Chondrocyte (in vitro differentiated cells): ENCODE measurements around the gene SULT1B1. TPM values are rescaled to one million over a fixed set of nuclear protein-coding genes. Genes with fewer than 3 reads are reported as not detected.

ENCODE experiments used
- DNase-seq: peaks from one replicate; pipeline ENCODE4 v3.0.0; 2021; ENCODE audit warnings: mixed read lengths, low spot score
- H3K27ac Mint-ChIP-seq: one replicate; pipeline ENCODE4 v1.8.0; 2021; ENCODE audit warnings: mild to moderate bottlenecking, moderate library complexity, mixed read lengths; ENCODE audit not compliant: unreplicated experiment
- H3K27me3 Mint-ChIP-seq: 2 replicates; pipeline ENCODE4 v1.8.0; 2021; ENCODE audit warnings: low read depth, mixed read lengths
- H3K36me3 Mint-ChIP-seq: 2 replicates; pipeline ENCODE4 v1.8.0; 2021; ENCODE audit warnings: low read depth, mixed read lengths
- H3K4me1 Mint-ChIP-seq: 2 replicates; pipeline ENCODE4 v1.8.0; 2021; ENCODE audit warnings: low read depth, mild to moderate bottlenecking, mixed read lengths
- H3K4me3 Mint-ChIP-seq: one replicate; pipeline ENCODE4 v1.8.0; 2021; ENCODE audit warnings: mild to moderate bottlenecking, moderate library complexity, mixed read lengths; ENCODE audit not compliant: unreplicated experiment
- H3K9me3 Mint-ChIP-seq: 2 replicates; pipeline ENCODE4 v1.8.0; 2021; ENCODE audit warnings: low read depth, mixed read lengths
- CTCF ChIP-seq: fragments of 200-600 bp; sonication (generic); IDR thresholded peaks from 2 replicates; pipeline ENCODE4 v1.5.0; 2021; ENCODE audit warnings: antibody characterized with exemption, mild to moderate bottlenecking, moderate library complexity
- total RNA-seq: library from RNA; stranded (reverse); gene quantifications from 3 replicates; pipeline ENCODE4 v1.2.1, GENCODE V29; 2021

The SULT1B1 gene
- total RNA-seq, 1 donor from 2014 or later = 0.52 TPM

DNA sequence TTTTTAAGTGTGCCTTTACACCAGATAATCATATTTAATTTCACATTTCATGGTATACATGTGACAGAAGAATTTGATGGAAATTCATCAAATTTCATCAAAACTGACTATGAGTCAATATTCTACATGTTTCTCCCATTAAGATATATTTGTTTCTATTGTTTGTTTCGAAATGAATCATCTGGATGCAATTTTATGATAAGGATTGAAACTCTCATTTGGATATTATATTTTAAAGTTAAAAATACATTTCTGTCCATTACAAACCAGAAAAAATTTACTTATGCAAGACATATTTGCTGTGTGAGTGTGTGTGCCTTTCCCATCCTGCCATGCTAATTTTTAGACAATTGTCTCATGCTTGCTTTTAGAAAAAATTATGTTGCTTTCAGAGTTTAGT, 52.2 kb downstream of the SULT1B1 start:
- Mint-ChIP-seq H3K9me3 (peaks cover 3% of the 10 kb centered on the region), H3K27ac (no peak overlapping the region), H3K27me3 (no peaks in the 10 kb centered on the region), H3K36me3 (peaks cover 1% of the 10 kb centered on the region), H3K4me1 (peaks cover 17% of the 10 kb centered on the region), H3K4me3 (no peak overlapping the region)
- no peak for DNase-seq
- no peak for TF ChIP-seq CTCF

DNA sequence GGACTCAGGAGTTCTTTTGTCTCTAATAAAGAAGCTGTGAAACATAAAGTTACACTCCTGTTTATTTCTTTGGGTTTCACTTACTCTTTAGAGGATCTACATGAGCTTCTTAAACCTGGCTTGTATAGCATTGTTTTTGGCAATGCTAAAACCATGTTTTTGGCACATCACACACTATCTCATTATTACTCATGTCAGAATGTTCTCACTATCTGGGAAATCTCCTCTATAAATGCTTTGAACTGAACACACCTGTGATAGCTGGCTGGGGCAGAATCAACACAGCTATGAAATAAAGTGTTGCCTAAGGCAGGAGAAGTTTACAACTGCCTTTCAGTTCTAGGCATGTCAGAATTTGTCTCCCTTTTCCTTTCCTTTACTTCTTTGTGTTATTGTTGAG, 52.6 kb downstream of the SULT1B1 start:
- no peak for TF ChIP-seq CTCF
- Mint-ChIP-seq H3K27me3 (no peaks in the 10 kb centered on the region), H3K36me3 (peaks cover 1% of the 10 kb centered on the region), H3K4me3 (no peak overlapping the region), H3K4me1 (peaks cover 21% of the 10 kb centered on the region), H3K9me3 (peaks cover 3% of the 10 kb centered on the region), H3K27ac (no peak overlapping the region)
- DNase-seq = no peak

DNA sequence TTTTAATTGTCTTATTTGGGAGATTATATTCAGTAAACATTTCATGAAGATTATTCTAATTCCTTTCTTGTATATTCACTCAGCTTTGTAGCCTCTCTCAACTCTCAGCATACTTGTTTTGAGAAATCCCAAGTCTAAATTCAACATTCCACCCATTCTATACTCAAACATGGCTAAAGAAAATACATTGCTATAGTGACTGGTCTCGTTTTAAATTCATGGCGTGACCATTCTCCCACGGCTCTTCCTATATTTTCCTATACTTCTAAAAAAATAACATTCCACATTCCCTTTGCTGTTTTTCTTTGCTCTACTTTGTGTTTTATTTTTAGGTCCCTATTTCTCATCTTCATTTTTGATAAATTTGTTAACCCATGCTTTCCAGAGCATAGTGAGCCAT, 58.2 kb downstream of the SULT1B1 start:
- Mint-ChIP-seq H3K36me3 (peaks cover 1% of the 10 kb centered on the region), H3K4me3 (no peak overlapping the region), H3K27me3 (no peaks in the 10 kb centered on the region), H3K27ac (peak overlapping the region; percentile 72), H3K4me1 (peaks cover 30% of the 10 kb centered on the region), H3K9me3 (peaks cover 12% of the 10 kb centered on the region)
- no peak for TF ChIP-seq CTCF
- no peak for DNase-seq

- Mint-ChIP-seq H3K36me3 (no peaks in the 10 kb centered on the region), H3K4me1 (peaks cover 30% of the 10 kb centered on the region), H3K4me3 (no peak overlapping the region), H3K27ac (peak overlapping the region; percentile 45), H3K9me3 (peaks cover 15% of the 10 kb centered on the region), H3K27me3 (no peaks in the 10 kb centered on the region)
- no peak for TF ChIP-seq CTCF
- no peak for DNase-seq
These were observed 58.7 kb downstream of the SULT1B1 start for GRCh38 chr4:69701696-69702095.

- H3K9me3 Mint-ChIP-seq = peaks cover 17% of the 10 kb centered on the region
- no peak for TF ChIP-seq CTCF
- peaks cover 2% of the 10 kb centered on the region for H3K27me3 Mint-ChIP-seq
- H3K27ac Mint-ChIP-seq = no peak overlapping the region
- no peak for DNase-seq
- H3K4me3 Mint-ChIP-seq = no peak overlapping the region
- H3K36me3 Mint-ChIP-seq = no peaks in the 10 kb centered on the region
- H3K4me1 Mint-ChIP-seq = peaks cover 15% of the 10 kb centered on the region
These were observed 62.7 kb downstream of the SULT1B1 start for GRCh38 chr4:69697536-69698242.
